HUES64 (cell line): ENCODE measurements around the gene GALT.

Source experiments
- H3K27ac ChIP-seq: 2 replicates; pipeline ENCODE4 v1.7.0; 2013; ENCODE audit warnings: low read depth, low read length, inconsistent platforms
- H3K27me3 ChIP-seq: 2 replicates; pipeline ENCODE4 v1.6.1; 2013; ENCODE audit warnings: mild to moderate bottlenecking, low read length; ENCODE audit not compliant: insufficient read depth
- H3K36me3 ChIP-seq: 2 replicates; pipeline ENCODE4 v1.6.1; 2013; ENCODE audit warnings: mild to moderate bottlenecking, low read length; ENCODE audit not compliant: insufficient read depth
- H3K4me1 ChIP-seq: 2 replicates; pipeline ENCODE4 v1.6.1; 2013; ENCODE audit warnings: mild to moderate bottlenecking, low read length, moderate library complexity; ENCODE audit not compliant: insufficient read depth
- H3K4me3 ChIP-seq: 2 replicates; pipeline ENCODE4 v1.5.1; 2013; ENCODE audit warnings: mild to moderate bottlenecking, low read length, moderate library complexity
- H3K9ac ChIP-seq: 2 replicates; pipeline ENCODE4 v1.6.1; 2013; ENCODE audit warnings: mild to moderate bottlenecking, low read depth, low read length
- H3K9me3 ChIP-seq: 2 replicates; pipeline ENCODE4 v1.6.1; 2013; ENCODE audit warnings: low read depth, low read length; ENCODE audit not compliant: insufficient read depth
- WGBS: fragments of 150-250, 120-280 bp; methylation state at CpG from one replicate; pipeline ENCODE4 v1.1.7; 2013; ENCODE audit warnings: missing lambda C conversion rate; 5-methylcytosine and 5-hydroxymethylcytosine counted together

Gene GALT

DNA sequence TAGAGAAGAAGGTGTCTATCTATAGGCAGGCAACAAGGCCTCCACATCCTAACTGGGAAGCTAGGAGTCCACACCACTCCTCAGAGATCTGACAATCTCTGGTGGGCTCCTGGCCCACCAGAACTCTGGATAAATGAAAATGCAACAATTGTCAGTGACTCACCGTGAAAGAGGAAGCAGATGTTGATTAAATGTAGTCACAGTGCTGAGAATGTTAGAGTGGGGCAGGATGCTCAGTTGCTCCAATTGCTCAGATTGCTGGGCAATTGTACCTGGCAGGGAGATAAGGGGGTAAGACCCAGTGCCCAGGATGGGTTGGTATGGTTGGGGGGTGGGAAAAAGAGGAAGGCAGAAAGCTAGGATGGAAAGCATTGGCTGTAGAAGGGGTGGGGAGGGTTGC, 40.3 kb downstream of the GALT start:
- Histone ChIP-seq H3K4me1 (0 out of 2 replicates have a peak, but pooled peaks cover 6% of the 10 kb centered on the region), H3K9me3 (no peaks in the 10 kb centered on the region), H3K27ac (no peak overlapping the region), H3K4me3 (no peak overlapping the region), H3K9ac (no peak overlapping the region), H3K27me3 (no peaks in the 10 kb centered on the region), H3K36me3 (no peaks in the 10 kb centered on the region)
- 91% methylated on average over 1 of the region's 1 CpG for WGBS

GRCh38 chr9:34687276-34688030, 41.0 kb downstream of the GALT start:
- no peaks in the 10 kb centered on the region for H3K27me3 ChIP-seq
- 0 out of 2 replicates have a peak, but pooled peaks cover 6% of the 10 kb centered on the region for H3K4me1 ChIP-seq
- WGBS: 91% methylated on average over 10 of the region's 10 CpGs
- H3K9ac ChIP-seq: no peak overlapping the region
- H3K36me3 ChIP-seq: no peaks in the 10 kb centered on the region
- H3K4me3 ChIP-seq: no peak overlapping the region
- H3K27ac ChIP-seq: no peak overlapping the region
- H3K9me3 ChIP-seq: no peaks in the 10 kb centered on the region

DNA sequence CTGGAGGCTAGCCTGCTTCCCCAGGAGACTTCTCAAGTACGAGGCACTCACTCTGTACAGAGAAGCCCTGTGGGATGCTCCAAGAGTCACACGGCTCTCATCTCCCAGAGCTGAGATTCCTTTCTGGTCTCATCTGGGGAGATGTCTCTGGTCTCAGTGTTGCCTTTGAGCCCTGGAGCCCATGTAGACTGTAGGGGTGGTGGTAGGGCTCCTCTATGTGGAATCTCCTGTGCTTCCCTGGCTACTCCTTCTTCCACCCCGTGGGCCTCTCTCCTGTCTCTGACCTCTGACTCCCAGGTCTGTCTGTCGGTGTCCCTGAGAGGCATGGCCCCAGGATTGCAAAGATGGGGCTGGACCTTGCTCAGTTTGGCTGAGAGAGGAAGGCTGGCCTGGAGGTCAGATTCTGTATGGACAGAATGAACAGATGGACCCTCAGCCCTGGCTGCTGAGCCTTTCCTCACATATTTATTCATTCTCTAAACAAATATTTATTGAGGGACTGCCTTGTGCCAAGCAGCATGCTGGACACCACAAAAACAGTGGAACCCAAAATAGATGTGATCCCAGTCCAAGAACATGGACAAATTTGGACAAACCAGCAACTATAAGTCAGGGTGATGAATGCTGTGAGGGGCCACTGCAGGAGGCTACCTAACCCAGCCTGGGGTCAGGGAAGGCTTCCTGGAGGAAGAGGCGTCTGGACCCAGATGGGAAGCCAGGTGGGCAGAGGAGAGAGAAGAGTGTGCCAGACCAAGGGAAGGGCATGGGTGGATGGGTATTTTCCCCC, 42.0 kb downstream of the GALT start:
- Histone ChIP-seq H3K36me3 (no peaks in the 10 kb centered on the region), H3K9me3 (no peaks in the 10 kb centered on the region), H3K9ac (no peak overlapping the region), H3K27me3 (no peaks in the 10 kb centered on the region), H3K27ac (no peak overlapping the region), H3K4me1 (0 out of 2 replicates have a peak, but pooled peaks cover 6% of the 10 kb centered on the region), H3K4me3 (no peak overlapping the region)
- 92% methylated on average over 5 of the region's 5 CpGs for WGBS

DNA sequence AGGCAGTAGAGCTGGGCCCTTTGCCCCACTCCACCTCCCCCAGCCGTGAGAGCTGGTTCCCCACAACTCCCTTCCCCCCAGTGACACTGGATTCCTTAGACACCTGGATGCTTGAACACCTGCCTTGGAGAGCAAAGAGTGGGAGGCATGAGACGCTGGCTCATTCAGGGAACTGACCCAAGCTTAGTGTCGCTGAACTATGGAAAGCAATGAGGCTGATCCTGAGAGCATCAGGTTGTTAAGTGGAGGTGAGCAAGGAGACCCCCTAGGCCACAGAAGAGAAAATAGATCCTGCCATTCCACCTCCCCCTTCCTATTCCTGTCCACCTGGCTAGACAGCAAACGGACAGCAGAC, 42.6 kb downstream of the GALT start:
- Histone ChIP-seq H3K9ac (no peak overlapping the region), H3K9me3 (no peaks in the 10 kb centered on the region), H3K36me3 (no peaks in the 10 kb centered on the region), H3K4me1 (0 out of 2 replicates have a peak, but pooled peaks cover 6% of the 10 kb centered on the region), H3K4me3 (no peak overlapping the region), H3K27me3 (no peaks in the 10 kb centered on the region), H3K27ac (no peak overlapping the region)
- 87% methylated on average over 4 of the region's 4 CpGs for WGBS

DNA sequence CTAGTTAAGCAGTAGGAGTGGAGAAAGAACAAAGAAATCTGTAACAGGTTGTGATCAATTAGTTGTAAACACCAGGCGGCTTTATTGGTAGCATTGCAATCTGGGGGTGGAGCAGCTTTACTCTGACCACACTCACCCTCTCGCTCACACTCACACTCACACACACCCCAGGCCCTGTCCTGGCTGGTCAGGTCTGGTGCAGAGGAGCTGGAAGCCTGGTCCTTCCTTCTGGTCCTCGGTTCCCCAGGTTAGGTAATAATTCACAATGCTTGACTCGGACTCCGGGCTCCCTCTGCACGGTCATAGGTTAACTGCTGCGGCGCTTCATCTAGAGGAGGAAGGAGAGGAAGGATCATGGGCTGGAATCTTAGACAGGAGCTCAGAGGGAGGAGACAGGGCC, 43.0 kb downstream of the GALT start:
- Histone ChIP-seq H3K27me3 (no peaks in the 10 kb centered on the region), H3K4me1 (0 out of 2 replicates have a peak, but pooled peaks cover 6% of the 10 kb centered on the region), H3K9ac (no peak overlapping the region), H3K27ac (no peak overlapping the region), H3K9me3 (no peaks in the 10 kb centered on the region), H3K36me3 (no peaks in the 10 kb centered on the region), H3K4me3 (no peak overlapping the region)
- 95% methylated on average over 8 of the region's 8 CpGs for WGBS

DNA sequence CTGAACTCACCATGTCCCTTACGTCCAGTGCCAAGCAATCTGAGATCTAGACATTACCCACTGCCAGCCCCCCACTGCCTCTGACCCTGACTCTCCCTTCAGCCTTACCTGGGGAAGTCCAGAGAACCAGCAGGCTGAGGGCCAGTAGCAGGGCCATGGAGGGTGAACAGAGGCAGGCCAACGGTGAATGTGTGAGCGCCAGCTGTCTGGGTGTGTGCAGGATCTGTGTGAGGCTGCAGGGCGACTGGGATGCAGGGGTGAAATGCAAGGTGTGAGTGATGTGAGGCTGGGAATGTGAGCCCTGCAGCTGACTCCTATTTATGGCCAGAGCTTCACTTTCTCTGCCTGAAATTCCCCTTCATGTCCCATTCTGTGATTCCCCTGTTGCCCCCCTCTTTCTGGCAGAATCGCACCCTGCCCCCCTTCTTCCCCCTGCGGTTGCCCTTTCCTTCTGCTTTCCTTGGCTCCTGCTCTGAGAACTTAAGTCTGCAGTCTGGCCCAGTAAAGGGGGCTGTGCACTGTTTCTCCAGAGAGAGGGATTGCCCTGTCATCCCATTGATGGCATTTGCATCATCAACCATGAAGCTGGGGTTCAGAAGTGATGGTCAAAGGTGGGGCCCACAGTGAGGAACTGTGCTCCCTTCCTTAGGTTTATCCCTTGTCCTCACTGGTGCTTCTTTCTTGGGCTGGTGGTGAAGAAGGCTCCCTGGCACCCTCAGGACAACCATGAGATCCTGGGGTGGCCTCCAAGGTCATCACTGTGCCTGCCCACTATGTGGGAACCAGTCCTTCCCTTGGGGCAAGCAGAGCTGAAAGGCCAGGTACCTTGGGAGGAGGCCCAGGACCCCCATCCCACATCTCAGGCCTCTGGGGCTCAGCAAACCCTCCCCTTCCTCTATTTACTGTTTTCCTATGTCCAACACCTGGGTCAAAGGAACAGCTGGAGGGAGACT, 44.8 kb downstream of the GALT start, which contains the start of gene CCL19:
Gene CCL19 (minus strand): TSS at position 294 of the 953 bp plus-strand sequence. CDS start 137 bp downstream, at position 157.
- Histone ChIP-seq H3K4me1 (0 out of 2 replicates have a peak, but pooled peaks cover 6% of the 10 kb centered on the region), H3K27me3 (no peaks in the 10 kb centered on the region), H3K36me3 (no peaks in the 10 kb centered on the region), H3K9me3 (no peaks in the 10 kb centered on the region), H3K27ac (no peak within 1 kb of the TSS), H3K9ac (no peak within 1 kb of the TSS), H3K4me3 (no peak within 1 kb of the TSS)
- 89% methylated on average over 6 of the region's 6 CpGs for WGBS

- Histone ChIP-seq H3K36me3 (no peaks in the 10 kb centered on the region), H3K9me3 (no peaks in the 10 kb centered on the region), H3K9ac (no peak overlapping the region), H3K27ac (no peak overlapping the region), H3K27me3 (no peaks in the 10 kb centered on the region), H3K4me3 (no peak overlapping the region), H3K4me1 (0 out of 2 replicates have a peak, but pooled peaks cover 4% of the 10 kb centered on the region)
- WGBS: 100% methylated on average over 3 of the region's 5 CpGs
These were observed 45.5 kb downstream of the GALT start for GRCh38 chr9:34691936-34692315.

GRCh38 chr9:34693560-34693959, 47.1 kb downstream of the GALT start:
- Histone ChIP-seq H3K4me3 (no peak overlapping the region), H3K27ac (no peak overlapping the region), H3K4me1 (no peaks in the 10 kb centered on the region), H3K27me3 (no peaks in the 10 kb centered on the region), H3K36me3 (no peaks in the 10 kb centered on the region), H3K9me3 (no peaks in the 10 kb centered on the region), H3K9ac (no peak overlapping the region)
- 63% methylated on average over 2 of the region's 2 CpGs for WGBS

GRCh38 chr9:34694811-34695210, 48.3 kb downstream of the GALT start:
- H3K4me1 ChIP-seq: no peaks in the 10 kb centered on the region

More at GRCh38 chr9:34694811-34695210, 48.3 kb downstream of the GALT start:
- H3K27ac ChIP-seq: no peak overlapping the region
- peaks cover 12% of the 10 kb centered on the region for H3K27me3 ChIP-seq
- H3K36me3 ChIP-seq: no peaks in the 10 kb centered on the region
- H3K9ac ChIP-seq: no peak overlapping the region
- H3K4me3 ChIP-seq: no peak overlapping the region
- H3K9me3 ChIP-seq: no peaks in the 10 kb centered on the region
